ENCODE measurements around the gene PARP16. TPM values are rescaled to one million over a fixed set of nuclear protein-coding genes. Genes with fewer than 3 reads are reported as not detected.

Gene PARP16
- polyA plus RNA-seq, 2 of the 4 experiments (the other 2 are of a cell fraction): 7.5 to 9.8 TPM

DNA sequence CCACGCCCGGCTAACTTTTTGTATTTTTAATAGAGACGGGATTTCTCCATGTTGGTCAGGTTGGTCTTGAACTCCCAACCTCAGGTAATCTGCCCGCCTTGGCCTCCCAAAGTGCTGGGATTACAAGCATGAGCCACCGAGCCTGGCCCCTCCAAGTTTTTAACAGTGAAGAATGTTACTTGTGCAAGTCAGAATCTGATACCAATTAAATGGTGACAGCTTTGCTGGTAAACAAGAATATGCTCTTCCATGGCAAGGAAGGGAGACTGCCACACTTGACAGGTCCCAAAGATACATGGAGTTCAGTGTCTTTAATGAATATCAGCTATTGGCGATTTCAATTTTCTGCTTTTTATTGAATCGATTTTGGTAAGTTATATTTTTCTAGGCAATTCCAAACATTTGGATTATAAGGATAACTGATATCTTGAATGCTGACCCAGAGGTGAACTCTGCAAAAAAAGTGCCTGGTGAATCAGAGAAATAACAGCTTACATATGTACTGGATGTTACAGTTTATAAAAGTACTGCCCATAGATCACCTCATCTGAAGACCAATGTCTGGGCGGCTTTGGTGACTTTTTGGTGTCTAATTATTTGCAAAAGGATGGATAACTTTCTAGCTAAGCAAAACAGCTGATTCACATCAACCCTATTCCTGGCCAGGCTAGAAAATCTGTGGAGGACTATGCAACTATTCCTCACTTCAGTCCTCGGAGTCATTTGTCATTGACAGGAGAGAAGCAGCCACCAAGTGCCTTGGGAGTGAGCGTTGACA, 1.2 kb downstream of the PARP16 start:
- no peak for ATAC-seq
- WGBS (ENCODE audit: missing lambda C conversion rate): 78% methylated on average over 10 of the region's 10 CpGs
- peaks cover 14% of the 10 kb centered on the region for H3K4me1 ChIP-seq
- no peak for DNase-seq (ENCODE audit: low read depth in 1 of 2, low spot score in 1 of 2)
- H3K4me3 ChIP-seq: peak overlapping the region; percentile 65
- H3K4me2 ChIP-seq: peak overlapping the region; percentile 89
- ChIA-PET POLR2A (interaction anchor here (0.6 to 4.2 kb wide), 7 partner anchors 10 to 231 kb away, joined by 3 to 53 read pairs (median 13); partner anchors contain the start of genes CLPX and RNU5B-1), CTCF (interaction anchor here (0.8 to 23.8 kb wide), 18 partner anchors 9 to 252 kb away, joined by 3 to 408 read pairs (median 4); partner anchors contain the start of genes CLPX and RNU5A-1)
- no peak for TF ChIP-seq FOSL2 (IDR thresholded peaks at IDR 0.05)
- TF ChIP-seq FOSL2 (CRISPR knock-in tag; IDR thresholded peaks at IDR 0.05): peak; percentile 7; the same call in 1 of the 2 replicates
- TF ChIP-seq, protein P1, sequence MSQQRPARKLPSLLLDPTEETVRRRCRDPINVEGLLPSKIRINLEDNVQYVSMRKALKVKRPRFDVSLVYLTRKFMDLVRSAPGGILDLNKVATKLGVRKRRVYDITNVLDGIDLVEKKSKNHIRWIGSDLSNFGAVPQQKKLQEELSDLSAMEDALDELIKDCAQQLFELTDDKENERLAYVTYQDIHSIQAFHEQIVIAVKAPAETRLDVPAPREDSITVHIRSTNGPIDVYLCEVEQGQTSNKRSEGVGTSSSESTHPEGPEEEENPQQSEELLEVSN (IDR thresholded peaks at IDR 0.05; ENCODE audit: borderline replicate concordance, low read depth): no peak
- no peak for TF ChIP-seq TFCP2L1 (CRISPR knock-in tag; IDR thresholded peaks at IDR 0.05)
- no peak for TF ChIP-seq ESRRA (IDR thresholded peaks at IDR 0.05; ENCODE audit: borderline replicate concordance, low read length)
- TF ChIP-seq HEYL (CRISPR knock-in tag; IDR thresholded peaks at IDR 0.05): no peak
- no peak for TF ChIP-seq HOXA7 (CRISPR knock-in tag; IDR thresholded peaks at IDR 0.05)
- no peak for TF ChIP-seq NPAS2 (CRISPR knock-in tag; IDR thresholded peaks at IDR 0.05; ENCODE audit: borderline replicate concordance)
- H3K9me3 ChIP-seq: no peaks in the 10 kb centered on the region
- no peak for FAIRE-seq
- H3K27ac ChIP-seq: peak overlapping the region; percentile 85 to 91

DNA sequence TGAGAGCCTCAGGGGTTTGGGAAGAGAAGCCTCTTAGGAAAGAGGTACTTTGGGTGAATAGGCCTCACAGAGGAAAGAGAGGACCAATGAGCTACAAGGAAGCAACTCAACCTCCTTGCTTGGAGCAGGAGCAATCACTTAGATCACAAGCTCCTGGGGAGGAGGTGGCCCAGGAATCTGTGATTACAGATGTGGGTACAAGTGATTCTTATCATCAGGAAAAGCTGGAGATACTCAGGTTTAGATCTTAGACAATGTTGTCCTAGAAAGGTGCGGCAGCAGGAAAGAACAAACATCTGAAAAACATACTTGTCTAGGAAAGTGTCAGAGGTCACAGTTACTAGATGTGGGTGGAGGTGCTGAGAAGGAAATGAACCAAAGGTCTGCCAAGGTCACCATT, 8.2 kb downstream of the PARP16 start:
- H3K9me3 ChIP-seq: no peaks in the 10 kb centered on the region
- POLR2A ChIA-PET: interaction anchor here (1.2 to 1.7 kb wide), 2 partner anchors 8 to 93 kb away, joined by 6 read pairs; partner anchors contain the start of genes CLPX and PARP16
- FAIRE-seq (no peak), ATAC-seq (no peak), DNase-seq (ENCODE audit: low read depth in 1 of 2, low spot score in 1 of 2) (no peak)
- H3K4me3 ChIP-seq: no peak overlapping the region
- CTCF ChIA-PET: interaction anchor here (0.7 to 23.8 kb wide), 10 partner anchors 8 to 152 kb away, joined by 3 to 408 read pairs (median 5); partner anchors contain the start of genes CLPX and PARP16
- 80% methylated on average over 1 of the region's 1 CpG for WGBS (ENCODE audit: missing lambda C conversion rate)
- peaks cover 20% of the 10 kb centered on the region for H3K4me1 ChIP-seq
- no peak overlapping the region for H3K27ac ChIP-seq
- TF ChIP-seq FOSB (CRISPR knock-in tag; IDR thresholded peaks at IDR 0.05) (no peak), HEYL (CRISPR knock-in tag; IDR thresholded peaks at IDR 0.05) (no peak), RCOR1 (IDR thresholded peaks at IDR 0.05; ENCODE audit: low read depth, low read length) (no peak), TFCP2L1 (CRISPR knock-in tag; IDR thresholded peaks at IDR 0.05) (no peak), CHD2 (IDR thresholded peaks at IDR 0.05; ENCODE audit: low read length, partially characterized antibody) (no peak), PHF8 (IDR thresholded peaks at IDR 0.05; ENCODE audit: borderline replicate concordance, low read depth) (no peak), HOXB5 (CRISPR knock-in tag; IDR thresholded peaks at IDR 0.05) (no peak), KDM1A (IDR thresholded peaks at IDR 0.05; ENCODE audit: low read depth) (no peak), HOXA7 (CRISPR knock-in tag; IDR thresholded peaks at IDR 0.05) (no peak), ZC3H11A (IDR thresholded peaks at IDR 0.05) (no peak), ESRRA (IDR thresholded peaks at IDR 0.05; ENCODE audit: borderline replicate concordance, low read length) (no peak), MYC (IDR thresholded peaks at IDR 0.05; ENCODE audit: borderline replicate concordance, low read length) (no peak), SMC3 (IDR thresholded peaks at IDR 0.05) (no peak), CEBPB (IDR thresholded peaks at IDR 0.05) (no peak), EHF (CRISPR knock-in tag; IDR thresholded peaks at IDR 0.05) (no peak)
- TF ChIP-seq, protein P2, sequence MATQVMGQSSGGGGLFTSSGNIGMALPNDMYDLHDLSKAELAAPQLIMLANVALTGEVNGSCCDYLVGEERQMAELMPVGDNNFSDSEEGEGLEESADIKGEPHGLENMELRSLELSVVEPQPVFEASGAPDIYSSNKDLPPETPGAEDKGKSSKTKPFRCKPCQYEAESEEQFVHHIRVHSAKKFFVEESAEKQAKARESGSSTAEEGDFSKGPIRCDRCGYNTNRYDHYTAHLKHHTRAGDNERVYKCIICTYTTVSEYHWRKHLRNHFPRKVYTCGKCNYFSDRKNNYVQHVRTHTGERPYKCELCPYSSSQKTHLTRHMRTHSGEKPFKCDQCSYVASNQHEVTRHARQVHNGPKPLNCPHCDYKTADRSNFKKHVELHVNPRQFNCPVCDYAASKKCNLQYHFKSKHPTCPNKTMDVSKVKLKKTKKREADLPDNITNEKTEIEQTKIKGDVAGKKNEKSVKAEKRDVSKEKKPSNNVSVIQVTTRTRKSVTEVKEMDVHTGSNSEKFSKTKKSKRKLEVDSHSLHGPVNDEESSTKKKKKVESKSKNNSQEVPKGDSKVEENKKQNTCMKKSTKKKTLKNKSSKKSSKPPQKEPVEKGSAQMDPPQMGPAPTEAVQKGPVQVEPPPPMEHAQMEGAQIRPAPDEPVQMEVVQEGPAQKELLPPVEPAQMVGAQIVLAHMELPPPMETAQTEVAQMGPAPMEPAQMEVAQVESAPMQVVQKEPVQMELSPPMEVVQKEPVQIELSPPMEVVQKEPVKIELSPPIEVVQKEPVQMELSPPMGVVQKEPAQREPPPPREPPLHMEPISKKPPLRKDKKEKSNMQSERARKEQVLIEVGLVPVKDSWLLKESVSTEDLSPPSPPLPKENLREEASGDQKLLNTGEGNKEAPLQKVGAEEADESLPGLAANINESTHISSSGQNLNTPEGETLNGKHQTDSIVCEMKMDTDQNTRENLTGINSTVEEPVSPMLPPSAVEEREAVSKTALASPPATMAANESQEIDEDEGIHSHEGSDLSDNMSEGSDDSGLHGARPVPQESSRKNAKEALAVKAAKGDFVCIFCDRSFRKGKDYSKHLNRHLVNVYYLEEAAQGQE (IDR thresholded peaks at IDR 0.05): no peak
- TF ChIP-seq, protein P1 (IDR thresholded peaks at IDR 0.05; ENCODE audit: borderline replicate concordance, low read depth): no peak
- TF ChIP-seq, protein P3, sequence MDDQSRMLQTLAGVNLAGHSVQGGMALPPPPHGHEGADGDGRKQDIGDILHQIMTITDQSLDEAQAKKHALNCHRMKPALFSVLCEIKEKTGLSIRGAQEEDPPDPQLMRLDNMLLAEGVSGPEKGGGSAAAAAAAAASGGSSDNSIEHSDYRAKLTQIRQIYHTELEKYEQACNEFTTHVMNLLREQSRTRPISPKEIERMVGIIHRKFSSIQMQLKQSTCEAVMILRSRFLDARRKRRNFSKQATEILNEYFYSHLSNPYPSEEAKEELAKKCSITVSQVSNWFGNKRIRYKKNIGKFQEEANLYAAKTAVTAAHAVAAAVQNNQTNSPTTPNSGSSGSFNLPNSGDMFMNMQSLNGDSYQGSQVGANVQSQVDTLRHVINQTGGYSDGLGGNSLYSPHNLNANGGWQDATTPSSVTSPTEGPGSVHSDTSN (IDR thresholded peaks at IDR 0.05): no peak
- TF ChIP-seq, protein P4, sequence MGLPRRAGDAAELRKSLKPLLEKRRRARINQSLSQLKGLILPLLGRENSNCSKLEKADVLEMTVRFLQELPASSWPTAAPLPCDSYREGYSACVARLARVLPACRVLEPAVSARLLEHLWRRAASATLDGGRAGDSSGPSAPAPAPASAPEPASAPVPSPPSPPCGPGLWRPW (IDR thresholded peaks at IDR 0.05): no peak
- H3K4me2 ChIP-seq: no peak overlapping the region
